ENCODE results near the gene POLE3. TPM values are rescaled to one million over a fixed set of nuclear protein-coding genes. Genes with fewer than 3 reads are reported as not detected.
A peak's percentile ranks its signal among the peaks of the same experiment; 100 is the strongest.

The POLE3 gene
- total RNA-seq, 1 donor from 2014 or later: 29.5 TPM

DNA sequence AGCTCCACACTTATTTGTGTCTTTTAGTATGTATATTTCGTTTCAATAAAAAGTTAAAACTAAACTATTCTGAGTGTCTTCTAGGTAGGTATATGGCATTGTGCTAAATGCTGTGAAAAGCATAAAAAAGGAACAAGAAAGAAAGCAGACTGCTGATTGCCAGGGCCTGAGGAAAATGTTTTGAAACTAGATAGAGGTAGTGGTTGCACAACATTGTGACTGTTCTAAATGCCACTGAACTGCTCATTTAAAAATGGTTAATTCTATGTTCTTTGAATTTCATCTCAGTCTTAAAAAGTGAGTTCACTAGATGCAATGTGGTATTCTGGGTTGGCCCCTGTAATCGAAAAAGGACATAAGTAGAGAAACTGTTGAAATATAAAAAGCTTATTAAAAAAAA is 6.8 kb downstream of the POLE3 start:
- no peaks in the 10 kb centered on the region for H3K9me3 Mint-ChIP-seq (ENCODE audit: low read depth)
- H3K27ac Mint-ChIP-seq (ENCODE audit: unreplicated experiment): no peak overlapping the region
- H3K36me3 Mint-ChIP-seq (ENCODE audit: low read depth): peaks cover 4% of the 10 kb centered on the region
- TF ChIP-seq, protein P1, sequence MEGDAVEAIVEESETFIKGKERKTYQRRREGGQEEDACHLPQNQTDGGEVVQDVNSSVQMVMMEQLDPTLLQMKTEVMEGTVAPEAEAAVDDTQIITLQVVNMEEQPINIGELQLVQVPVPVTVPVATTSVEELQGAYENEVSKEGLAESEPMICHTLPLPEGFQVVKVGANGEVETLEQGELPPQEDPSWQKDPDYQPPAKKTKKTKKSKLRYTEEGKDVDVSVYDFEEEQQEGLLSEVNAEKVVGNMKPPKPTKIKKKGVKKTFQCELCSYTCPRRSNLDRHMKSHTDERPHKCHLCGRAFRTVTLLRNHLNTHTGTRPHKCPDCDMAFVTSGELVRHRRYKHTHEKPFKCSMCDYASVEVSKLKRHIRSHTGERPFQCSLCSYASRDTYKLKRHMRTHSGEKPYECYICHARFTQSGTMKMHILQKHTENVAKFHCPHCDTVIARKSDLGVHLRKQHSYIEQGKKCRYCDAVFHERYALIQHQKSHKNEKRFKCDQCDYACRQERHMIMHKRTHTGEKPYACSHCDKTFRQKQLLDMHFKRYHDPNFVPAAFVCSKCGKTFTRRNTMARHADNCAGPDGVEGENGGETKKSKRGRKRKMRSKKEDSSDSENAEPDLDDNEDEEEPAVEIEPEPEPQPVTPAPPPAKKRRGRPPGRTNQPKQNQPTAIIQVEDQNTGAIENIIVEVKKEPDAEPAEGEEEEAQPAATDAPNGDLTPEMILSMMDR (IDR thresholded peaks at IDR 0.05): no peak
- DNase-seq (ENCODE audit: low spot score): no peak
- peaks cover 27% of the 10 kb centered on the region for H3K4me1 Mint-ChIP-seq (ENCODE audit: low read depth)
- H3K27me3 Mint-ChIP-seq (ENCODE audit: low read depth): no peaks in the 10 kb centered on the region
- H3K4me3 Mint-ChIP-seq (ENCODE audit: unreplicated experiment): no peak overlapping the region

DNA sequence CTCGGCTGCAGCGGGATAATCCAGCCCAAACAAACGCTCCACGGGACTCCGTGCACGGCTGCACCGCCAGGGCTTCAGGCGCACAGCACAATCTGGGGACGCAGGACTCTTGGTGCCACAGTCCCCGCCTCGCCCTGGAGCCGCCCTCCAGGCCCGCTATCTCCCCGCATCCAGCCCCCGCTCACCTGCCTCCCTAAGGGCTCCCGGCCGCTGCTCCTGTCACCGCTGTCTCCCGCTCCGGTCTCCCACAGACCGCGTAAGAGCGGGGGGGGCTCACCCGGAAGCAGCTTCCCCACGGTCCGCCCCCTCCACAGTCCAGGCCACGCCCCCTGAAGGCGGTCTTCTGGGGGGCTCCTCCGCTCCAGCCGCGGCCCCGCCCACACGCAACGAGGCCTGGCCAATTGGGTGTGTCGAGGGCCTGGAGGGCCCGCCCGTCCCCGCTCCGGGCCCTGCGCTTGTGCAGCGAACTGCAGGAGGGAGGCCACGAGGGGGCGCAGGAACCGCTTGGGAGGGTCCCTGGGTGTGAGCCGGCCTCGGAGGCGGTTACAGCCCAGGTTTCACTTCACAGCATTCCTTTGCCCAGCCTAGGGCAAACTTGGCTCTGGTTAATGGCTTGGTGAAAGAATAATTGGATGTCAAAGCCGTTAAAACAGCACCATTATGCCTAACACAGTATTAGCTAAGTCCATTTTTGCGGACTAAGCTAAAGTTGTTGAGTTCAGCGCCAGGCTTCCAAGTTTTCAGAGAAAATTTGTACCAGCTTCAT is 9.3 kb downstream of the POLE3 start, which contains the start of gene ALAD:
ALAD (minus strand) TSS at position 258 of the 766 bp plus-strand sequence. CDS start 7,725 bp downstream, outside the sequence.
- H3K9me3 Mint-ChIP-seq (ENCODE audit: low read depth): no peaks in the 10 kb centered on the region
- TF ChIP-seq, protein P1 (IDR thresholded peaks at IDR 0.05): peak; percentile 98
- peak; percentile 99 for DNase-seq (ENCODE audit: low spot score)
- H3K4me1 Mint-ChIP-seq (ENCODE audit: low read depth): peaks cover 24% of the 10 kb centered on the region
- peak within 1 kb of the TSS; percentile 87 for H3K4me3 Mint-ChIP-seq (ENCODE audit: unreplicated experiment)
- no peaks in the 10 kb centered on the region for H3K27me3 Mint-ChIP-seq (ENCODE audit: low read depth)
- H3K36me3 Mint-ChIP-seq (ENCODE audit: low read depth): no peaks in the 10 kb centered on the region
- peak within 1 kb of the TSS; percentile 85 for H3K27ac Mint-ChIP-seq (ENCODE audit: unreplicated experiment)

DNA sequence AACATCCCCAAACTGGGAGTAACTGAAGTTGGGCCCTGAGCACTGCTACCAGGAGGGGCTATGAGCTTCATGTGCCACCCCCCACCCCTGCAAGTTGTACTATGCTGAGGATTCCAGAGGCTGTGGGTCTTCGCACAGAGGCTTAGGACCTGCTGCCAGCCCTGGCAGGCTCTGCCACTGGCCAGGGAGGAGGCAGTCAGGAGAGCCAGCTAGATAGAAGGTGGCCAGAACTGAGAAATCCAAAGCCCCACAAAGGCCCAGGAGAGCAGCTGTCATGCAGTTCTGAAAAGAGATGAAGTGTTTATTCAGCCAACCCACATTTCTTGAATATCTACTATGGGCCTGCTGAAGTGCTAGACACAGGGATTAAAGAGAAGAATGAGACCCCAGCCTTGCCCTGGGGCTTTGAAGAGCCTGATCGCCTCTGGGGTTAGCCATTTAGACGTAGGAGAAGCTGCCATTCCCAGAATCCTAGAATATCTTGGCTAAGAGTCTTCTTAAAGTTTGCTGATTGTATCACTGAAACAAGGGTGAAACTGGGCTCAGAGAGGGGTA is 10.8 kb downstream of the POLE3 start:
- H3K27me3 Mint-ChIP-seq (ENCODE audit: low read depth): no peaks in the 10 kb centered on the region
- TF ChIP-seq, protein P1 (IDR thresholded peaks at IDR 0.05): no peak
- no peak for DNase-seq (ENCODE audit: low spot score)
- H3K36me3 Mint-ChIP-seq (ENCODE audit: low read depth): no peaks in the 10 kb centered on the region
- H3K9me3 Mint-ChIP-seq (ENCODE audit: low read depth): no peaks in the 10 kb centered on the region
- H3K4me1 Mint-ChIP-seq (ENCODE audit: low read depth): peaks cover 24% of the 10 kb centered on the region
- no peak overlapping the region for H3K27ac Mint-ChIP-seq (ENCODE audit: unreplicated experiment)
- peak overlapping the region; percentile 87 for H3K4me3 Mint-ChIP-seq (ENCODE audit: unreplicated experiment)

DNA sequence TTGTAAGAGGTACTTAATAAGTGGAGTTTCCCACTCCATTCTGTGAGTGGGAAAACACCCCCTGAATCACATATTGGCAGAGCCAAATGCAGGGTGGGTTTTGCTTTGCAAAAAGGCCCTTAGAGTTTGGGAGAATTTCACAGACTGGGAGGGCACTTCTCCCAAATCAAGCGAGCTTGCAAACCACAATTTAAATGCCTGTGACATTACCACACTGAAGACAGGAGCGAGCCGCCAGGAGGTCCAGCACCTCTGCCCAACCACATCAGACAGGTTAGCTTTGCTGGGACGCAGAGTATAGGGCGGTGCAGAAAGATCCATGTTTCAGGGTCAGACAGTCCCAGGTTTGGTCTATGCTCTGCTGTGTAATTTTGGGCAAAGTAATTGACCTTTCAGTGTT is 11.7 kb downstream of the POLE3 start:
- Mint-ChIP-seq H3K36me3 (ENCODE audit: low read depth) (no peaks in the 10 kb centered on the region), H3K27me3 (ENCODE audit: low read depth) (no peaks in the 10 kb centered on the region), H3K4me3 (ENCODE audit: unreplicated experiment) (no peak overlapping the region), H3K9me3 (ENCODE audit: low read depth) (no peaks in the 10 kb centered on the region), H3K4me1 (ENCODE audit: low read depth) (peaks cover 24% of the 10 kb centered on the region), H3K27ac (ENCODE audit: unreplicated experiment) (no peak overlapping the region)
- TF ChIP-seq, protein P1 (IDR thresholded peaks at IDR 0.05): no peak
- no peak for DNase-seq (ENCODE audit: low spot score)

DNA sequence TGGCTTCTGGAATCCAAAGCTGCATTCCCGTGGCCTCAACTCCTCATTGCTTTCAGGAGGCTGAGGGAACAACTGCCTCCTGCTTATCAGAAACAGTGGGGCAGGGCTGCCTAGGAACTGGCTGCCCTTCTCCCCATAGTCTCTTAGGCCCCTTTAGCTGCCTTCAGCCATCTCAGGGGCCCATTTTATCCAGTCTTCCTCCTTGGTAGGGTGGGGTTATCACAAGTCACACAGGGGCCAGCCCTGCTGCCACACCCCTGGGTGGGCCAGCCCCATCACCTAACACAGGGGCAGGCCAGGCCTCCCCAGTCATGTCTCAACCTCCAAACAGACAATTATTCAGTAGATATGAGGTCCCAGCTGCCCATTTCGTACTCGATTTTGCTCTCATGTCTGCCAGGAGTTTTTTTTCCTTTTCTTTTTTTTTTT is 13.3 kb downstream of the POLE3 start:
- Mint-ChIP-seq H3K4me3 (ENCODE audit: unreplicated experiment) (no peak overlapping the region), H3K9me3 (ENCODE audit: low read depth) (no peaks in the 10 kb centered on the region), H3K4me1 (ENCODE audit: low read depth) (peaks cover 24% of the 10 kb centered on the region), H3K27me3 (ENCODE audit: low read depth) (no peaks in the 10 kb centered on the region), H3K27ac (ENCODE audit: unreplicated experiment) (no peak overlapping the region), H3K36me3 (ENCODE audit: low read depth) (no peaks in the 10 kb centered on the region)
- DNase-seq (ENCODE audit: low spot score): no peak
- TF ChIP-seq, protein P1 (IDR thresholded peaks at IDR 0.05): no peak

Data from chondrocyte (in vitro differentiated cells).